ENCODE data around the gene LRBA.

DNA sequence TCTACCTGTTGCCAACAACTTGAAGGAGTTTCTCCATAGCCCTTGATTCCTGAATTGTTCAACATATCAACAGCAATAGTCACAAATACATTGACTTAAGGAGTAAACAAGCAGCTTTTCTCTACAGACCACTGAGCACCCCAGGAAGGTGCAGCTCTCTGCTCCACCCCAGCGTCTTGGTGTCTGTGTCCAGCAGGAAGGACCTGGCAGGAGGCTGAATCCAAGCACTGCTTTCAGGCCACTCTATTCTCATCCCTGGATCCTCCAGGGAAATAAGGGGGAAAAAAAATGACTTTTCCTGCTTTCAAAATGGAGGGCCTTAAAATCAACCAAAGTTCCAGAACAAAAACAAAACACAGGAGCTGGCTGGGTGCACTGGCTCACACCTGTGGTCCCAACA lies 593.5 kb downstream of the LRBA start:
- no peak for TF ChIP-seq EZH2 (IDR thresholded peaks at IDR 0.05; ENCODE audit: low read depth)
- TF ChIP-seq, protein P1, sequence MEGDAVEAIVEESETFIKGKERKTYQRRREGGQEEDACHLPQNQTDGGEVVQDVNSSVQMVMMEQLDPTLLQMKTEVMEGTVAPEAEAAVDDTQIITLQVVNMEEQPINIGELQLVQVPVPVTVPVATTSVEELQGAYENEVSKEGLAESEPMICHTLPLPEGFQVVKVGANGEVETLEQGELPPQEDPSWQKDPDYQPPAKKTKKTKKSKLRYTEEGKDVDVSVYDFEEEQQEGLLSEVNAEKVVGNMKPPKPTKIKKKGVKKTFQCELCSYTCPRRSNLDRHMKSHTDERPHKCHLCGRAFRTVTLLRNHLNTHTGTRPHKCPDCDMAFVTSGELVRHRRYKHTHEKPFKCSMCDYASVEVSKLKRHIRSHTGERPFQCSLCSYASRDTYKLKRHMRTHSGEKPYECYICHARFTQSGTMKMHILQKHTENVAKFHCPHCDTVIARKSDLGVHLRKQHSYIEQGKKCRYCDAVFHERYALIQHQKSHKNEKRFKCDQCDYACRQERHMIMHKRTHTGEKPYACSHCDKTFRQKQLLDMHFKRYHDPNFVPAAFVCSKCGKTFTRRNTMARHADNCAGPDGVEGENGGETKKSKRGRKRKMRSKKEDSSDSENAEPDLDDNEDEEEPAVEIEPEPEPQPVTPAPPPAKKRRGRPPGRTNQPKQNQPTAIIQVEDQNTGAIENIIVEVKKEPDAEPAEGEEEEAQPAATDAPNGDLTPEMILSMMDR (conservative IDR thresholded peaks at IDR 0.05): no peak

Measured in PC-9 (cell line).